Prostate gland (tissue), 2 donors: ENCODE measurements around the gene BANP.

Source experiments
- CTCF ChIP-seq, 4 experiments: fragments of 200-600 bp in 2 of 4; fragments of 450-650 bp in 2 of 4; sonication (generic) in 2 of 4; IDR thresholded peaks; 1 replicate in 3 of 4; 2 replicates in 1 of 4; pipeline ENCODE4 v1.5.1; 2016 to 2019; ENCODE audit warnings: antibody characterized with exemption in 4 of 4, mild to moderate bottlenecking in 2 of 4, moderate library complexity in 2 of 4
- POLR2A ChIP-seq: fragments of 450-650 bp; IDR thresholded peaks from one replicate; pipeline ENCODE4 v1.6.1; 2016; ENCODE audit warnings: antibody characterized with exemption, mild to moderate bottlenecking

- no peak for TF ChIP-seq CTCF (IDR thresholded peaks at IDR 0.05)
- TF ChIP-seq POLR2A = no peak
These were observed 107.6 kb downstream of the BANP start for GRCh38 chr16:88058817-88059216.
